Activated CD8-positive, alpha-beta memory T cell treated with anti-CD3 and anti-CD28 coated beads, Interleukin-2, amount 50 U/mL, for 1 hour (primary cell): ENCODE data around the gene GALC.

Experiments
- DNase-seq: peaks from one replicate; pipeline ENCODE4 v3.0.0-alpha.2; 2020; ENCODE audit errors: extremely low read depth

GALC gene

GRCh38 chr14:88005978-88006851, 13.2 kb upstream of the GALC start:
- DNase-seq = peak; percentile 66

GRCh38 chr14:88005050-88005481, 12.1 kb upstream of the GALC start, which contains the start of gene GPR65:
Gene GPR65, plus strand, starts transcription at chr14:88005135. Its CDS starts 5,713 bp downstream, at chr14:88010848.
- no peak for DNase-seq

- DNase-seq = no peak
Observed at GRCh38 chr14:88004506-88005036, 11.6 kb upstream of the GALC start.

DNA sequence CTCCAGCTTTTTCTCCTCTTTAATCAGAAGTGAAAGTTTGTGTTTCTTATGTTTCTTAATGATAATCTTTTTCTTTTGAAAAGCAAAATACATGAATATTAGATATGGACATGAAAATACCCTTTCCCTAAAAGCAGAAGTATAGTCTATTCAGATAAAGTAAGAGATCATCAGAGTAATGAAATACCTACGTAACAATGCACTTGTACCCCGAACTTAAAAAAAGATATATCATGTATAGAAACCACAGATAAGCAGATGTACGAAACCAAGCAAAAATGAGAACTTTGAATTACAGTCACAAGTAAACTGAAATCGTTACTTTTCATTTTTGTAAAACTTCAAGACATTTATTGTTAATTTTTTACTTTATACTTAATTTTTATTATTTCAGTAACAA, 10.4 kb upstream of the GALC start:
- DNase-seq = no peak

DNA sequence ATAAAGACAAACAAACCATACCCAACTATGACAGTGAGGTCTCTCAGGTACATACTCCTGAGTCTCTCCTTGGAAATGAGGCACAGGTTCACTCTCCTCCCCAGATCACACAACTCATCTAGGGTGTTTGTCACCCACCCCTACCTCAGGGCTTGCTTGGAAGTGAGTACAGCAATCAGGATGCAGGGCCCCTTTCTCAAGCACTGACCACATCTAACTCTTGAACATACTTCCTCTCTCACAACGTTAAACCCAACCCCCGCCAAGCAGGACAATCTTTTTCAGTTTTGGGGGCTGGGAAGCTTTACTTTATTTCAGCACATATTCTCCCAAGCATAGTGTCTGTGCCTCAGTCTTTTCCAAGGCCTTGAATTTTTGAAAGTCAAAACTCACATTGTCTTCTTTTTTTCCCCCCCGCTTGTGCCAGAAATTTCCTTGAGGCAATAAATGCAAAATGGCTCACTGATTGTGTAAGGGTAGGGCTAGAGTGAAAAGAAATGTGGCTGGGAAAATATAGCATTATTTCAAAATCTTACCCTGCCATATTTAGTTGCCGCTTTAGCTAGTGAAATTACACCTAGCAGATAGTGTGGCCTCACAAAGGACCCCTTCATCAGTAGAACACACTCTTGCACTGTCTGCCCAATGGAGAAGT, 9.6 kb upstream of the GALC start:
- no peak for DNase-seq

DNA sequence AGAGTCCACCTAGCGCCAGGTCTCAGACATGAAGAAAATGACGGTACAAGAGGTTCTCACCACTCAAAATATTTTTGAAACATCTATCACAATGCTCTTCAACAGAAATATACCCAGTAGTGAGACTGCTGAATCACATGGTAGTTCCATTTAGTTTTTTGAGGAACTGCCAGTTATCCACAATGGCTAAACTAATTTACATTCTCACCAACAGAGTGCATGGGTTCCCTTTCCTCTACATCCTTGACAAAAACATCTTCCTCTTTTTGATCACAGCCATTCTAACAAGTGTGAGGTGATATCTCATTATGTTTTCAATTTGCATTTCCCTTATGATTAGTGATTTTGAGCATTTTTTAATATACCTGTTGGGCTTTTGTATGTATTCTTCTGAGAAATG, 6.3 kb upstream of the GALC start:
- no peak for DNase-seq

- DNase-seq = no peak
Observed at GRCh38 chr14:87998482-87998881, 5.5 kb upstream of the GALC start.

GRCh38 chr14:87996291-87996592, 3.3 kb upstream of the GALC start:
- DNase-seq = no peak

- DNase-seq = no peak
Observed at GRCh38 chr14:87995500-87996290, 2.7 kb upstream of the GALC start.

- no peak for DNase-seq
Observed at GRCh38 chr14:87994974-87995373, 2.0 kb upstream of the GALC start.

DNA sequence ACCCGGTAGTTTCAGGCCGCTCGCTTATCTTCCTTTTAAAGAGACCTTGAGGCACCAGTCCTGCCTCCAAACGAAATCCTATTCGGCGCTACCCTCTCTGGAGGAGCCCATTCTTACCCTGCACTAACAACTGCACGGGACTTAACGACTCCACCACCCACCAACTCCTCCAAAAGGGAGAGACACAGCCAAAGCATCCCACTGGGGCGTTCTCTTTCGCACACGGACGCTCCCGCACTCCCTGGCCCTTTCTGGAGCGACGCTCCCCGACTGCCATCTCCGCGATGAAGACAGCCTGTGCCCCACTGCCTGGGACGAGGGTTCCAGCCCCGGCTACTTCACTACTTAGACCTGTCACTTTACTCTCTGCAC, 650 bp downstream of the GALC start:
- no peak for DNase-seq

GRCh38 chr14:87990682-87991081, 2.3 kb downstream of the GALC start:
- DNase-seq = no peak

DNA sequence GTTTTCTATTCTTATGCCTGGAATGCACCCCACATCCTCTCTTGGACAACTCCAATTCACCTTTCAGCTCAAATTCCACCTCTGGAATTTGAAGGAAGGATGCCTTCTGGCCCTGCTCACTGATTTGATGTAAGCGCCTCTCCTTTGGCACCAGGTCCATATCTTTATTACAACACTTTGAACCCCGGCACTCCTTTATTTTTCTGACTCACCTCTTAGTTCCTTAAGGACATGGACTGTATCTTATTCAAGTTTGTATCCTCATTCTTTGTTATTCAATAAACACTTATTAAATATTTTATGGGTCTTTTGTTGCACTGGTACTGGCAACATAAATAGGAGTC, 3.1 kb downstream of the GALC start:
- no peak for DNase-seq

GRCh38 chr14:87989221-87989955, 3.6 kb downstream of the GALC start:
- no peak for DNase-seq

DNA sequence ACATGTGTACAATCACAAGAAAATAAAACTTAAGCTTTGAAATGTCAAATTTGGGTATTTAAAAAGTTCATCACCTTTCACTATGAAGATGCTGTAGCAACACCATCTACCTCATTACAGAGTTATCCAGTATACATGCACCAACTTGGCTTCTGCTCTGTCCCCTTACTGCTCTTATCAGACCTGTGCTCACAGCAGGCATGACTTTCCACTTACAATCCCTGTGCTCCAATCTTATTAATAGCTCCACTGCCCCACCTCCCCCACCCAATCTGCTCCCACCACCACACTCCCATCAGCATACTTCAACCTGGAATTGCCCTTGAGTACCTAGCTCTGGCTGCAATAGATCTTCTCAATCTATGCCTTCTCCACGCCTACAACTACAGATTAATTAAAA, 13.3 kb downstream of the GALC start:
- DNase-seq = no peak

GRCh38 chr14:87975636-87976035, 17.3 kb downstream of the GALC start:
- no peak for DNase-seq

DNA sequence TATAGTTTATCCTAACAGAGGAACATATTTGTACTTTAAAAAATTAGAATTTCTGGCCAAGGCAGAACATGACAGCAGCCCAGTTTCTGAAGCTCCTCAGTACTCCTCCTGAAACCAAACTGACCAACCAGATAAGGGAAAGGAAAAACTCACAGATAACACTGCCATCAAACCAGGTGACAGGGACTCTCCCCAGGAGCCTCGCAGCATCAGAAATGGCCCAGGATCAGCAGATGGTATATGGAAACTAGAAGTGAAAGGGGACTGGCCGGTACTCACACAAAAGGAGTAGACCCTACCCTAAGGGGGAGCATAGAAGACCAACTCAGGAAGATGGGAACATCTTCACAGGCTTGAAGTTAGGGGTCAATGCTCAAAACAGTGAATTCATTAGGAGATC, 22.0 kb downstream of the GALC start:
- no peak for DNase-seq

DNA sequence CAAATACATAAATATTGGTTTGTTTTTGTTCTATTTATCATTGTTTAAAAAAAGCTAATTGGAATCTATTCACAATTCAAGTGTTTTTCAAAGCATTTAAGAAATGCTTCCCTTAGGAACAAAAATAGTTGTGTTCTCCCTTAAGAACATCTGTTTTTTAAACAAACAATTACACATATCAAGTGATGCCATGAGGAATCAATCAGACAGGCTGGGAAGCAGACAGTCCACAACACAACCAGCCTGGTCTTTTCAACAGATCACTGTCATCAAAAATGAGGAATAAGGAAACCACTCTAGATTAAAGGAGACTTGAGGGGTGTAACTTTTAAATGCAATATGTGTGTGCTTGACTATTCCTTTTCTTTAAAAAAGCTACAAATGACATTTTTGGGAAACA, 25.5 kb downstream of the GALC start:
- DNase-seq = no peak

GRCh38 chr14:87966816-87967215, 26.2 kb downstream of the GALC start:
- DNase-seq = no peak

DNA sequence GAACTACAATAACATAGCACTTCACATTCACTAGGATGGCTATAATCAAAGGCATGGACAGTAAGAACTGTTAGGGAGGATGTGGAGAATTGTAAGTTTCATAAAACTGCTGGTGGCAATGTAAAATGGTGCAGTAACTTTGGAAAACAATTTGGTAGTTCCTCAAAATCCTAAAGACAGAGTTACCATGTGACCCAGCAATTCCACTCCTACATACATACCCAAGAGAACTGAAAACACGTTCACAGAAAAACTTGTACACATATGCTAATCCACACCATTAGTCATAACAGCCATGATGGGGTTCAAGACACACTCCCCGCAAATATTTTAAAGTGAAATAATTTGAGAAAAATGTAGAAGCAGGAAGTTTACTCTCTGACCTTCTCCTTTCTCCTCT, 31.7 kb downstream of the GALC start:
- no peak for DNase-seq

GRCh38 chr14:87960013-87960787, 32.8 kb downstream of the GALC start:
- no peak for DNase-seq
